Uterus (tissue), 4 donors: ENCODE results near the gene RSKR. TPM values are rescaled to one million over a fixed set of nuclear protein-coding genes. Genes with fewer than 3 reads are reported as not detected.

Source experiments
- DNase-seq, 2 donors: peaks; one replicate each; pipeline ENCODE4 v3.0.0-alpha.2; 2019 to 2020
- H3K27ac ChIP-seq, 2 donors: fragments of 200-600 bp; sonication (generic); 1 replicate in 1 of 2; 2 replicates in 1 of 2; pipeline ENCODE4 v1.5.1; 2016 to 2018
- H3K27me3 ChIP-seq, 2 donors: fragments of 200-600 bp; sonication (generic); one replicate each; pipeline ENCODE4 v1.5.1; 2018 to 2019; ENCODE audit warnings: control low read depth in 1 of 2
- H3K36me3 ChIP-seq, 2 donors: fragments of 200-600 bp; sonication (generic); one replicate each; pipeline ENCODE4 v1.5.1; 2019; ENCODE audit warnings: control low read depth in 1 of 2
- H3K4me1 ChIP-seq, 2 donors: fragments of 200-600 bp; sonication (generic); one replicate each; pipeline ENCODE4 v1.5.1; 2018 to 2019; ENCODE audit warnings: control low read depth in 1 of 2
- H3K4me3 ChIP-seq, 2 donors: fragments of 200-600 bp; sonication (generic); 1 replicate in 1 of 2; 2 replicates in 1 of 2; pipeline ENCODE4 v1.5.1; 2018 to 2019; ENCODE audit warnings: mild to moderate bottlenecking in 1 of 2
- H3K9me3 ChIP-seq, 2 donors: fragments of 200-600 bp; sonication (generic); one replicate each; pipeline ENCODE4 v1.5.1; 2019; ENCODE audit warnings: control low read depth in 1 of 2
- CTCF ChIP-seq, 4 experiments: fragments of 200-600 bp in 2 of 4; fragments of 450-650 bp in 2 of 4; sonication (generic) in 2 of 4; IDR thresholded peaks; one replicate each; pipeline ENCODE4 v1.5.1; 2016 to 2019; ENCODE audit warnings: antibody characterized with exemption in 4 of 4, mild to moderate bottlenecking in 2 of 4, moderate library complexity in 1 of 4
- POLR2A ChIP-seq, 2 donors: fragments of 450-650 bp; IDR thresholded peaks; one replicate each; pipeline ENCODE4 v1.6.1; 2016; ENCODE audit warnings: antibody characterized with exemption in 2 of 2, mild to moderate bottlenecking in 1 of 2, moderate library complexity in 1 of 2
- intact Hi-C: fragments of 100-400 bp; cut with DNase I; formaldehyde crosslinking; loops from one replicate; pipeline ENCODE4 v1.15.1; 2023; ENCODE audit warnings: low total_unique reads
- total RNA-seq, 4 donors: library from RNA; depleted of rRNA in 3 of 4; stranded (reverse); fragments of >200 nt in 3 of 4; gene quantifications; one replicate each; pipeline versions ENCODE4 v1.1.0 to v1.2.4, GENCODE V29; 2014 to 2023
- donor health status: DM: yes; HTN: yes; CAD: no.

The RSKR gene
- total RNA-seq, 4 donors from 2014 or later = 5.9 to 19.6 (median 11.3) TPM; not detected in 1

- Histone ChIP-seq H3K9me3 (no peaks in the 10 kb centered on the region), H3K4me1 (peaks cover 3 to 10% of the 10 kb centered on the region in 2 donors), H3K36me3 (no peaks in the 10 kb centered on the region), H3K27ac (peak within 1 kb of the TSS; percentile 90 to 98), H3K27me3 (no peaks in the 10 kb centered on the region), H3K4me3 (peak within 1 kb of the TSS; percentile 99)
- intact Hi-C loops = no loop called here
- peak; percentile 95 to 96 for DNase-seq
- TF ChIP-seq POLR2A (IDR thresholded peaks at IDR 0.05) = peak in 1 of 2 donors; percentile 85
- TF ChIP-seq CTCF (IDR thresholded peaks at IDR 0.05) = peak; percentile 9 to 51 (median 26)
These were observed 31.0 kb upstream of the RSKR start, which contains the start of gene BLTP2 for GRCh38 chr17:28644787-28645575. Gene BLTP2 (minus strand): TSS chr17:28645158. CDS start chr17:28645056, 102 bp downstream.

- TF ChIP-seq POLR2A (IDR thresholded peaks at IDR 0.05) (no peak), CTCF (IDR thresholded peaks at IDR 0.05) (peak in 2 of 4 experiments; percentile 11 to 12)
- no peaks in the 10 kb centered on the region for H3K27me3 ChIP-seq
- peaks cover 3 to 10% of the 10 kb centered on the region in 2 donors for H3K4me1 ChIP-seq
- intact Hi-C loops = no loop called here
- DNase-seq = no peak
- H3K4me3 ChIP-seq = peak overlapping the region; percentile 99
- peak overlapping the region; percentile 90 to 98 for H3K27ac ChIP-seq
- no peaks in the 10 kb centered on the region for H3K36me3 ChIP-seq
- no peaks in the 10 kb centered on the region for H3K9me3 ChIP-seq
These were observed 30.2 kb upstream of the RSKR start for GRCh38 chr17:28643983-28644786.

- Histone ChIP-seq H3K9me3 (no peaks in the 10 kb centered on the region), H3K36me3 (no peaks in the 10 kb centered on the region), H3K4me1 (peaks cover 3 to 10% of the 10 kb centered on the region in 2 donors), H3K27me3 (no peaks in the 10 kb centered on the region), H3K27ac (no peak overlapping the region), H3K4me3 (no peak overlapping the region)
- intact Hi-C loops = no loop called here
- TF ChIP-seq CTCF (IDR thresholded peaks at IDR 0.05) = no peak
- TF ChIP-seq POLR2A (IDR thresholded peaks at IDR 0.05) = no peak
- DNase-seq = no peak
These were observed 27.6 kb upstream of the RSKR start for GRCh38 chr17:28641579-28641978.

- TF ChIP-seq CTCF (IDR thresholded peaks at IDR 0.05) (no peak), POLR2A (IDR thresholded peaks at IDR 0.05) (no peak)
- Histone ChIP-seq H3K4me3 (no peak overlapping the region), H3K36me3 (no peaks in the 10 kb centered on the region), H3K27ac (no peak overlapping the region), H3K27me3 (no peaks in the 10 kb centered on the region), H3K4me1 (no peaks in the 10 kb centered on the region), H3K9me3 (no peaks in the 10 kb centered on the region)
- intact Hi-C loops = no loop called here
- DNase-seq = no peak
These were observed 21.5 kb upstream of the RSKR start for GRCh38 chr17:28635506-28635905.
